ENCODE results near the gene IQGAP2. TPM values are rescaled to one million over a fixed set of nuclear protein-coding genes. Genes with fewer than 3 reads are reported as not detected.

Gene IQGAP2
- polyA plus RNA-seq, 1 experiment: 0.63 TPM

DNA sequence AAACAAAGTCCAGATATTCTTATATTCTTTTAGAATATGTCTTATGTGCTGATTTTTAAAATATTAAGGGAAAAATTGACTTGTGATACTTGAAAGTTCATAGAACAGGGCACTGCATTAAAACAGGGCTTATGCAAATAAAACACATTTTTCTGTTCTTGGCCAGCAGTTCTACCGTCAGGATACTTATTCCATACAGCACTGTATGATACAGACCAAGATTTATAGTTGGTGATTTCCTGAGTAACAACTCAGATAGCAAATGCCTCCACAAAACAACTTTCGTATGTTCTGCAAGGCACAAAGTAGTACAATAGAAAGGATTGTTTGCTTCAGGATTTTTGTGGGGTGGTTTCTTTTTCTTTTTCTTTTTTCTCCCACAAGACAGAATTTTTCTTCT is 150.2 kb downstream of the IQGAP2 start:
- no peak for DNase-seq (ENCODE audit: low read depth, low spot score)
- CTCF ChIA-PET: no interaction called here
- H3K9me3 ChIP-seq (ENCODE audit: control insufficient read depth, insufficient read depth, low read length): no peaks in the 10 kb centered on the region
- peaks cover 7% of the 10 kb centered on the region for H3K27me3 ChIP-seq (ENCODE audit: control insufficient read depth, insufficient read depth, low read length)
- H3K27ac ChIP-seq (ENCODE audit: low read depth, low read length): no peak overlapping the region
- TF ChIP-seq, protein P1, sequence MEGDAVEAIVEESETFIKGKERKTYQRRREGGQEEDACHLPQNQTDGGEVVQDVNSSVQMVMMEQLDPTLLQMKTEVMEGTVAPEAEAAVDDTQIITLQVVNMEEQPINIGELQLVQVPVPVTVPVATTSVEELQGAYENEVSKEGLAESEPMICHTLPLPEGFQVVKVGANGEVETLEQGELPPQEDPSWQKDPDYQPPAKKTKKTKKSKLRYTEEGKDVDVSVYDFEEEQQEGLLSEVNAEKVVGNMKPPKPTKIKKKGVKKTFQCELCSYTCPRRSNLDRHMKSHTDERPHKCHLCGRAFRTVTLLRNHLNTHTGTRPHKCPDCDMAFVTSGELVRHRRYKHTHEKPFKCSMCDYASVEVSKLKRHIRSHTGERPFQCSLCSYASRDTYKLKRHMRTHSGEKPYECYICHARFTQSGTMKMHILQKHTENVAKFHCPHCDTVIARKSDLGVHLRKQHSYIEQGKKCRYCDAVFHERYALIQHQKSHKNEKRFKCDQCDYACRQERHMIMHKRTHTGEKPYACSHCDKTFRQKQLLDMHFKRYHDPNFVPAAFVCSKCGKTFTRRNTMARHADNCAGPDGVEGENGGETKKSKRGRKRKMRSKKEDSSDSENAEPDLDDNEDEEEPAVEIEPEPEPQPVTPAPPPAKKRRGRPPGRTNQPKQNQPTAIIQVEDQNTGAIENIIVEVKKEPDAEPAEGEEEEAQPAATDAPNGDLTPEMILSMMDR (IDR thresholded peaks at IDR 0.05; ENCODE audit: low read depth, low read length): no peak
- POLR2A ChIA-PET: no interaction called here
- H3K4me3 ChIP-seq (ENCODE audit: low read depth, low read length): no peak overlapping the region

DNA sequence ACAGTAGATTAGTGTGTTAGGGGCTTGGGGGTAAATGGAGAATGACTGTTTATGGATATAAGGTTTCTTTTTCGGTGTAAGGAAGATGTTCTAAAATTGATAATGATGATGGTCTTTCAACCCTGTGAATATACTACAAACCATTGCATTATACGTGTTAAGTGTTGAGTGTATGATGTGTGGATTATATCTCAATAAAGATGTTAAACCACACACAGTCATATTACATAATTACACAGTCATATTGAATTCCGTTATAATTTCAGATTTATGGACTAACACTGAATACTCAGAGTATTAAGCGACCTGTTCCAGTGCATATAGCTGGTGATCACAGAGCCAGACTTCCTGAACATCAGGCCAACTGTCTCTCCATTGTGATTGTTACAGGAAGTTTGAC is 152.0 kb downstream of the IQGAP2 start:
- POLR2A ChIA-PET: no interaction called here
- H3K4me3 ChIP-seq (ENCODE audit: low read depth, low read length): no peak overlapping the region
- CTCF ChIA-PET: no interaction called here
- no peaks in the 10 kb centered on the region for H3K9me3 ChIP-seq (ENCODE audit: control insufficient read depth, insufficient read depth, low read length)
- TF ChIP-seq, protein P1 (IDR thresholded peaks at IDR 0.05; ENCODE audit: low read depth, low read length): no peak
- peaks cover 7% of the 10 kb centered on the region for H3K27me3 ChIP-seq (ENCODE audit: control insufficient read depth, insufficient read depth, low read length)
- no peak overlapping the region for H3K27ac ChIP-seq (ENCODE audit: low read depth, low read length)
- DNase-seq (ENCODE audit: low read depth, low spot score): no peak

DNA sequence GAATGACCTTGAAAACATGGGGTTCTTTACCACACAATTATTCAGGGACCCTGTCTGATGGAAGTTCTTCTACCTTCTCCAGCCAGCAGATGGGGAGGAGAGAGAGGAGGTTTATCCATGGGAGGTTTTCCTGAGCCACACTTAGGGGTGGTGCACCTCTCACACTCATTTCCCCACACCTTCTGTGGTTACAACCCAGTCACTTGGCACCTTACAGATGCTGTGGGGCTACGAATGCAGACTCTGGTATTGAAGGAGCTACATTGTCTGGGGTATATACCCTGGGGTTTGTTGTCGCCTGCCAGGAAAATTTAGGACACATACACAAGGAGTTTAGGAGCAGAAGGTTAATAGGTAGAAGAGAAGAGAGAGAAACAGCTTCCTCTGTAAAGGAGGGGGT is 152.6 kb downstream of the IQGAP2 start:
- no peak overlapping the region for H3K4me3 ChIP-seq (ENCODE audit: low read depth, low read length)
- no peaks in the 10 kb centered on the region for H3K9me3 ChIP-seq (ENCODE audit: control insufficient read depth, insufficient read depth, low read length)
- POLR2A ChIA-PET: no interaction called here
- H3K27ac ChIP-seq (ENCODE audit: low read depth, low read length): no peak overlapping the region
- no peak for DNase-seq (ENCODE audit: low read depth, low spot score)
- CTCF ChIA-PET: no interaction called here
- peaks cover 7% of the 10 kb centered on the region for H3K27me3 ChIP-seq (ENCODE audit: control insufficient read depth, insufficient read depth, low read length)
- TF ChIP-seq, protein P1 (IDR thresholded peaks at IDR 0.05; ENCODE audit: low read depth, low read length): no peak

DNA sequence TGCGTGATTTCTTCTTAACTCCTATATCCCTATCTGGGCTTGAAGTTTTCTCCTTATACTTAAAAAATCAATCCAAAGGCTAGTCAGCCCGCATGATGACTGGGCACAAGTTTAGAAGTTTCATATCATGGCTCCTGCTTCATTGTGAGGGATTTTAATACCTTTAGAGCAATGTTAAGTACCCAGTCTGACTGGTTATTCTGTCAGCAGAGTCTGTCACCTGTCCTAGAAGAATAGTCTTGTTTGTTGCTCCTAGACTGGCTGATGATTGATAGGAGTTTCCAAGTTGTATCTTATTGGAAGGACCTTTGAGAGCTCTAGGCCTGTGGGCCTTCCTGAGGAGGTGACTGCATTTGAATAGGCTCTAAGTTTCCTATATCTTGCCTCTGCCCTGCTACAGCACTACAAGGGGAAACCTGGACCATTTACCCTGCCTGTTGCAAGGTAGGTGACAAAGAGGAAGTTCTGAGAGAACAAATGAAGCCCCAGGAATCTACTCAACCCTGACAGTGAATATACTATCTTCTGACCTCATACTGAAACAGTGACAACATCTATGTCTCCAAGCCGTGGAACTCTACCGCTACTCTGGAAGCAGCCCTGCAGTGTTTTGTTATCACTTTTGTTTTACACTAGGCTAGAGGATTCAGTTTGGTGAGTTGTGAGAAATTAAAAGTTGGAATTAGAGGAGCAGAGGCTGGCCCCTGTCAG is 153.6 kb downstream of the IQGAP2 start:
- no peak for DNase-seq (ENCODE audit: low read depth, low spot score)
- H3K9me3 ChIP-seq (ENCODE audit: control insufficient read depth, insufficient read depth, low read length): no peaks in the 10 kb centered on the region
- ChIA-PET CTCF (no interaction called here), POLR2A (no interaction called here)
- peaks cover 7% of the 10 kb centered on the region for H3K27me3 ChIP-seq (ENCODE audit: control insufficient read depth, insufficient read depth, low read length)
- H3K27ac ChIP-seq (ENCODE audit: low read depth, low read length): no peak overlapping the region
- no peak overlapping the region for H3K4me3 ChIP-seq (ENCODE audit: low read depth, low read length)
- TF ChIP-seq, protein P1 (IDR thresholded peaks at IDR 0.05; ENCODE audit: low read depth, low read length): no peak

GRCh38 chr5:76560952-76561891 is 158.1 kb downstream of the IQGAP2 start:
- POLR2A ChIA-PET: no interaction called here
- Histone ChIP-seq H3K27me3 (ENCODE audit: control insufficient read depth, insufficient read depth, low read length) (peaks cover 3% of the 10 kb centered on the region), H3K4me3 (ENCODE audit: low read depth, low read length) (no peak overlapping the region), H3K27ac (ENCODE audit: low read depth, low read length) (no peak overlapping the region), H3K9me3 (ENCODE audit: control insufficient read depth, insufficient read depth, low read length) (no peaks in the 10 kb centered on the region)
- DNase-seq (ENCODE audit: low read depth, low spot score): no peak
- CTCF ChIA-PET: no interaction called here
- TF ChIP-seq, protein P1 (IDR thresholded peaks at IDR 0.05; ENCODE audit: low read depth, low read length): no peak
